Measurements from ENCODE around the gene SEC14L1. TPM values are rescaled to one million over a fixed set of nuclear protein-coding genes. Genes with fewer than 3 reads are reported as not detected.
"Not testable (repeated sequence)": the region's sequence is repeated elsewhere in the genome, so short reads cannot be mapped to it uniquely, and the experiment has no call there.

SEC14L1 gene
- total RNA-seq, 2 experiments from 2014 or later: 44.2 to 67.0 TPM

- POLR2A ChIA-PET: interaction anchor here (0.6 kb wide), 1 partner anchor 159 kb away, joined by 5 read pairs; no protein-coding TSS in a partner anchor
Measured at GRCh38 chr17:77247609-77248008, 106.8 kb downstream of the SEC14L1 start.

GRCh38 chr17:77248216-77249114 is 107.7 kb downstream of the SEC14L1 start:
- POLR2A ChIA-PET: interaction anchor here (0.5 to 0.6 kb wide), 2 partner anchors 13 to 160 kb away, joined by 3 to 5 read pairs; no protein-coding TSS in a partner anchor
- intact Hi-C loops (cut with DNase I, micrococcal nuclease): loop anchor here in 1 of 2 experiments (10.0 kb wide), 1 partner anchor 384 kb away; the partner anchor contains the start of gene MGAT5B
- Mint-ChIP-seq H3K4me3 (no peak overlapping the region), H3K27me3 (peaks cover 16% of the 10 kb centered on the region), H3K4me1 (peaks cover 6% of the 10 kb centered on the region), H3K27ac (no peak overlapping the region), H3K9me3 (ENCODE audit: low read depth) (no peaks in the 10 kb centered on the region), H3K36me3 (ENCODE audit: low read depth) (no peaks in the 10 kb centered on the region)
- ATAC-seq (no peak), DNase-seq (no peak)
- CTCF ChIA-PET: interaction anchor here (0.8 to 1.8 kb wide), 4 partner anchors 13 to 240 kb away, joined by 3 to 14 read pairs (median 4); no protein-coding TSS in a partner anchor

More at GRCh38 chr17:77247609-77248008, 106.8 kb downstream of the SEC14L1 start:
- no peak overlapping the region for H3K27ac Mint-ChIP-seq
- intact Hi-C loops (cut with DNase I, micrococcal nuclease): loop anchor here (1.0 to 10.0 kb wide), 7 partner anchors 107 to 383 kb away; partner anchors contain the start of genes MGAT5B (in 2 of the 2) and SEC14L1 (in 1 of the 2)
- peaks cover 16% of the 10 kb centered on the region for H3K27me3 Mint-ChIP-seq
- CTCF ChIA-PET: interaction anchor here (0.8 to 1.8 kb wide), 4 partner anchors 12 to 239 kb away, joined by 3 to 14 read pairs (median 4); no protein-coding TSS in a partner anchor
- H3K4me1 Mint-ChIP-seq: peaks cover 6% of the 10 kb centered on the region
- peak overlapping the region; percentile 32 for H3K4me3 Mint-ChIP-seq
- no peaks in the 10 kb centered on the region for H3K9me3 Mint-ChIP-seq (ENCODE audit: low read depth)
- ATAC-seq: no peak
- DNase-seq: no peak
- H3K36me3 Mint-ChIP-seq (ENCODE audit: low read depth): no peaks in the 10 kb centered on the region

GRCh38 chr17:77251622-77252183 is 110.9 kb downstream of the SEC14L1 start:
- no peak overlapping the region for H3K4me3 Mint-ChIP-seq

GRCh38 chr17:77252306-77252705 is 111.5 kb downstream of the SEC14L1 start:
- H3K4me1 Mint-ChIP-seq; H3K9me3 Mint-ChIP-seq (ENCODE audit: low read depth); ATAC-seq; intact Hi-C loops (cut with DNase I, micrococcal nuclease); POLR2A ChIA-PET; H3K27ac Mint-ChIP-seq; H3K4me3 Mint-ChIP-seq; DNase-seq; H3K36me3 Mint-ChIP-seq (ENCODE audit: low read depth); CTCF ChIA-PET: not testable (repeated sequence)
- H3K27me3 Mint-ChIP-seq: peaks cover 15% of the 10 kb centered on the region

More at GRCh38 chr17:77251622-77252183, 110.9 kb downstream of the SEC14L1 start:
- H3K9me3 Mint-ChIP-seq (ENCODE audit: low read depth): no peaks in the 10 kb centered on the region
- intact Hi-C loops (cut with DNase I, micrococcal nuclease): no loop called here
- POLR2A ChIA-PET: no interaction called here
- CTCF ChIA-PET: interaction anchor here (0.7 kb wide), 1 partner anchor 590 kb away, joined by 3 read pairs; no protein-coding TSS in a partner anchor
- no peak for DNase-seq
- no peaks in the 10 kb centered on the region for H3K4me1 Mint-ChIP-seq
- peaks cover 16% of the 10 kb centered on the region for H3K27me3 Mint-ChIP-seq
- no peak for ATAC-seq
- H3K36me3 Mint-ChIP-seq (ENCODE audit: low read depth): no peaks in the 10 kb centered on the region
- no peak overlapping the region for H3K27ac Mint-ChIP-seq

GRCh38 chr17:77253611-77254051 is 112.9 kb downstream of the SEC14L1 start:
- no peak overlapping the region for H3K27ac Mint-ChIP-seq
- intact Hi-C loops (cut with DNase I, micrococcal nuclease): no loop called here

GRCh38 chr17:77254951-77255825 is 114.4 kb downstream of the SEC14L1 start:
- DNase-seq (no peak), ATAC-seq (no peak)
- H3K27me3 Mint-ChIP-seq: peaks cover 3% of the 10 kb centered on the region
- H3K9me3 Mint-ChIP-seq (ENCODE audit: low read depth): no peaks in the 10 kb centered on the region
- ChIA-PET POLR2A (no interaction called here), CTCF (interaction anchor here (0.7 kb wide), 1 partner anchor 167 kb away, joined by 3 read pairs; no protein-coding TSS in a partner anchor)
- no peak overlapping the region for H3K4me3 Mint-ChIP-seq
- no peak overlapping the region for H3K27ac Mint-ChIP-seq
- H3K36me3 Mint-ChIP-seq (ENCODE audit: low read depth): no peaks in the 10 kb centered on the region
- intact Hi-C loops (cut with DNase I, micrococcal nuclease): no loop called here
- H3K4me1 Mint-ChIP-seq: no peaks in the 10 kb centered on the region

More at GRCh38 chr17:77253611-77254051, 112.9 kb downstream of the SEC14L1 start:
- peaks cover 8% of the 10 kb centered on the region for H3K27me3 Mint-ChIP-seq
- no peak overlapping the region for H3K4me3 Mint-ChIP-seq
- ChIA-PET CTCF (no interaction called here), POLR2A (no interaction called here)
- H3K4me1 Mint-ChIP-seq: no peaks in the 10 kb centered on the region
- DNase-seq (no peak), ATAC-seq (no peak)
- no peaks in the 10 kb centered on the region for H3K36me3 Mint-ChIP-seq (ENCODE audit: low read depth)
- no peaks in the 10 kb centered on the region for H3K9me3 Mint-ChIP-seq (ENCODE audit: low read depth)

- H3K9me3 Mint-ChIP-seq (ENCODE audit: low read depth); H3K4me3 Mint-ChIP-seq; H3K27me3 Mint-ChIP-seq; H3K36me3 Mint-ChIP-seq (ENCODE audit: low read depth); H3K27ac Mint-ChIP-seq; DNase-seq; ATAC-seq; POLR2A ChIA-PET; H3K4me1 Mint-ChIP-seq; intact Hi-C loops (cut with DNase I, micrococcal nuclease): not testable (repeated sequence)
- CTCF ChIA-PET: interaction anchor here (0.5 kb wide), 1 partner anchor 267 kb away, joined by 3 read pairs; no protein-coding TSS in a partner anchor
Measured at GRCh38 chr17:77255970-77256369, 115.2 kb downstream of the SEC14L1 start.

- no peak overlapping the region for H3K27ac Mint-ChIP-seq
- H3K4me3 Mint-ChIP-seq: no peak overlapping the region
- no peaks in the 10 kb centered on the region for H3K4me1 Mint-ChIP-seq
- intact Hi-C loops (cut with DNase I, micrococcal nuclease): no loop called here
- ATAC-seq (no peak), DNase-seq (no peak)
- no peaks in the 10 kb centered on the region for H3K9me3 Mint-ChIP-seq (ENCODE audit: low read depth)
- peaks cover 3% of the 10 kb centered on the region for H3K27me3 Mint-ChIP-seq
- no peaks in the 10 kb centered on the region for H3K36me3 Mint-ChIP-seq (ENCODE audit: low read depth)
- ChIA-PET CTCF (interaction anchor here (0.6 kb wide), 2 partner anchors 13 to 88 kb away, joined by 3 to 4 read pairs; no protein-coding TSS in a partner anchor), POLR2A (no interaction called here)
Measured at GRCh38 chr17:77256710-77257109, 115.9 kb downstream of the SEC14L1 start.

- ChIA-PET POLR2A (no interaction called here), CTCF (interaction anchor here (0.6 kb wide), 2 partner anchors 14 to 89 kb away, joined by 3 to 4 read pairs; no protein-coding TSS in a partner anchor)
- intact Hi-C loops (cut with DNase I, micrococcal nuclease): no loop called here
- Mint-ChIP-seq H3K4me1 (no peaks in the 10 kb centered on the region), H3K9me3 (ENCODE audit: low read depth) (no peaks in the 10 kb centered on the region), H3K27ac (no peak overlapping the region), H3K36me3 (ENCODE audit: low read depth) (no peaks in the 10 kb centered on the region), H3K4me3 (no peak overlapping the region), H3K27me3 (peaks cover 3% of the 10 kb centered on the region)
- DNase-seq: no peak
- no peak for ATAC-seq
Measured at GRCh38 chr17:77257169-77257568, 116.4 kb downstream of the SEC14L1 start.

GRCh38 chr17:77257596-77258458 is 117.1 kb downstream of the SEC14L1 start:
- ChIA-PET POLR2A (no interaction called here), CTCF (no interaction called here)
- H3K27me3 Mint-ChIP-seq: peaks cover 3% of the 10 kb centered on the region
- H3K27ac Mint-ChIP-seq: no peak overlapping the region
- H3K9me3 Mint-ChIP-seq (ENCODE audit: low read depth): no peaks in the 10 kb centered on the region
- DNase-seq: no peak
- ATAC-seq: no peak
- no peaks in the 10 kb centered on the region for H3K36me3 Mint-ChIP-seq (ENCODE audit: low read depth)
- intact Hi-C loops (cut with DNase I, micrococcal nuclease): no loop called here
- H3K4me1 Mint-ChIP-seq: no peaks in the 10 kb centered on the region
- no peak overlapping the region for H3K4me3 Mint-ChIP-seq
